HEK293 (cell line): Measurements from ENCODE around the gene CCZ1B.
"Not testable (repeated sequence)": the region's sequence is repeated elsewhere in the genome, so short reads cannot be mapped to it uniquely, and the experiment has no call there.

Experiments
- CTCF ChIA-PET: fragments of 350-600 bp; formaldehyde crosslinking; extraction: SDS; loops from one replicate; lab custom pipeline; 2021; ENCODE audit warnings: antibody characterized with exemption; lab: Yijun Ruan, JAX
- POLR2A ChIA-PET: fragments of 300-600 bp; formaldehyde crosslinking; extraction: SDS; loops from one replicate; lab custom pipeline; 2020; ENCODE audit warnings: antibody characterized with exemption, inconsistent platforms; lab: Yijun Ruan, JAX
- H3K27ac ChIP-seq: fragments of 200-500 bp; sonication (Bioruptor generic); 2 replicates; pipeline ENCODE4 v1.5.1; 2014; ENCODE audit warnings: low read depth, low read length, control low read depth, inconsistent platforms; ENCODE audit errors: extremely low read depth
- H3K36me3 ChIP-seq, 2 experiments: fragments of 200-500 bp in 1 of 2; sonication (Bioruptor generic) in 1 of 2; 1 replicate in 1 of 2; 2 replicates in 1 of 2; pipeline ENCODE4 v1.5.1; 2014 to 2017; ENCODE audit warnings: inconsistent platforms in 2 of 2, low read length in 2 of 2; ENCODE audit not compliant: control insufficient read depth in 2 of 2, insufficient read depth in 1 of 2
- H3K4me1 ChIP-seq: fragments of 200-500 bp; sonication (Bioruptor generic); 2 replicates; pipeline ENCODE4 v1.5.1; 2014; ENCODE audit warnings: mild to moderate bottlenecking, low read length, inconsistent platforms; ENCODE audit not compliant: control insufficient read depth, insufficient read depth
- H3K4me3 ChIP-seq: 2 replicates; pipeline ENCODE4 v1.5.1; 2011; ENCODE audit warnings: low read depth, mild to moderate bottlenecking, control low read depth, low read length, moderate library complexity
- H3K9me3 ChIP-seq: fragments of 200-500 bp; sonication (Bioruptor generic); 2 replicates; pipeline ENCODE4 v1.5.1; 2014; ENCODE audit warnings: low read depth, low read length, inconsistent platforms; ENCODE audit not compliant: control insufficient read depth, insufficient read depth
- ZNF654 ChIP-seq: fragments of 450-650 bp; formaldehyde crosslinking; IDR thresholded peaks from 2 replicates; pipeline ENCODE4 v1.5.1; 2016; ENCODE audit warnings: low read depth, missing biosample characterization, missing genetic modification characterization

Gene CCZ1B

DNA sequence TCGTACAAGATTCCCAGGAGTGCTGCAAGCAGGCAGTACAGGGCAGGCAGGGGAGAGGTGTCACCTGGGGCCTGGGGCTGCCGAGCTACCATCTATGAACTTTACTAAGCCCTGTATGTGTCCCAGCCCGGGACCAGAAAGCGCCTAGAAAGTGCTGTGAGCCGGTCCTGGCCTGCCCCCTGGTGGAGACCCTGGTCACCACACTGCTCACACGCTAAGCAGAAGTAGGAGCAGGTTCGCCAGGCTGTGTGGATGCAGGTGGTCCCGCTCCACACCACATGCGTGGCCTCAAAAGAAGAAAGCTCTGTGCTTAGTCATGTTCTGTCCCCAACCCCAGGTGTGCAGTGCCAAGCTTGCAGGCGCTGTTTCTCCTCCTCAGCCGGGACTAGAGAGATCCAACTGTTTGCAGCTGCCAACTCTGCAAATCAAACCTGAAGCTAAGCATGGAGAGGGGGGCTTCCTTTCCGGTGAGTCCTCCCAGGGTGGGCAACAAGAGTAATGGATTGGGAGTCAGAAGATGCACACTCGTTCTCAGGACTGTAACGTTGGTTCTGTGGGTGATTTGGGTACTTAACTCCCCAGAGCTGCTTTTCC, 31.7 kb upstream of the CCZ1B start:
- POLR2A ChIA-PET, H3K4me3 ChIP-seq, H3K27ac ChIP-seq, H3K4me1 ChIP-seq: not testable (repeated sequence)
- CTCF ChIA-PET: interaction anchor here (0.6 to 1.4 kb wide), 6 partner anchors 70 to 444 kb away, joined by 3 to 8 read pairs (median 4); no protein-coding TSS in a partner anchor
- peak; percentile 47 for TF ChIP-seq ZNF654 (tag by site-specific recombination)
- TF ChIP-seq, all 188 proteins: peak for 1; not testable (repeated sequence) for 187
- not testable (repeated sequence) for H3K36me3 ChIP-seq, H3K9me3 ChIP-seq

GRCh38 chr7:6855563-6856131, 29.6 kb upstream of the CCZ1B start:
- ChIA-PET POLR2A (interaction anchor here (0.8 kb wide), 1 partner anchor 265 kb away, joined by 3 read pairs; the partner anchor contains the start of gene INTS15), CTCF (interaction anchor here (0.7 kb wide), 2 partner anchors 284 to 301 kb away, joined by 3 read pairs; no protein-coding TSS in a partner anchor)
- not testable (repeated sequence) for H3K9me3 ChIP-seq, H3K27ac ChIP-seq, H3K36me3 ChIP-seq, H3K4me3 ChIP-seq, H3K4me1 ChIP-seq

- H3K9me3 ChIP-seq, POLR2A ChIA-PET, H3K4me3 ChIP-seq, H3K36me3 ChIP-seq, H3K4me1 ChIP-seq, H3K27ac ChIP-seq, CTCF ChIA-PET: not testable (repeated sequence)
Measured at GRCh38 chr7:6854747-6855562, 28.9 kb upstream of the CCZ1B start.

DNA sequence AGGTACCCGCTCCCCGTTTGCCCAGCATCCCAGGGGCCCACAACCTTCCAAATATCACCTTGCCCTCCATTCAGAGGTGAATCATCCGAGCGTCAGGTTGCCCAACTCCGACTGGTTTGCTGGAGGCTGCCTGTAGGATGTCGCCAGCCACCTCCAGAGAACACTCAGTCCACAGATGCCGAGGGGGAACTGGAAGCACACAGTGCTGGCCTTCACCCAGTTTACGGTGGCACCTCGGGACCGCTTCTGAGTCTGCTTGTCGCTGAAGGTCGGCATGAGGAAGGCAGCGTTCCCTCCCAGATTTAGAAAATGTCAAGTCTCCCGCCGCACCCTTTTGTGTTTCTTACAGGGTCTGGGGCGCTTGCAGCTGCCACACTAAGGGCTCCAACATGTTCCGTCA, 27.6 kb upstream of the CCZ1B start:
- CTCF ChIA-PET, H3K36me3 ChIP-seq, H3K27ac ChIP-seq, H3K9me3 ChIP-seq, H3K4me3 ChIP-seq, POLR2A ChIA-PET, H3K4me1 ChIP-seq: not testable (repeated sequence)

GRCh38 chr7:6849127-6849526, 23.1 kb upstream of the CCZ1B start:
- CTCF ChIA-PET, H3K36me3 ChIP-seq, POLR2A ChIA-PET: not testable (repeated sequence)

GRCh38 chr7:6847751-6848150, 21.7 kb upstream of the CCZ1B start:
- H3K4me1 ChIP-seq, POLR2A ChIA-PET, H3K9me3 ChIP-seq, H3K36me3 ChIP-seq, H3K4me3 ChIP-seq, H3K27ac ChIP-seq, CTCF ChIA-PET: not testable (repeated sequence)

More at GRCh38 chr7:6849127-6849526, 23.1 kb upstream of the CCZ1B start:
- not testable (repeated sequence) for H3K9me3 ChIP-seq, H3K4me3 ChIP-seq, H3K27ac ChIP-seq, H3K4me1 ChIP-seq

DNA sequence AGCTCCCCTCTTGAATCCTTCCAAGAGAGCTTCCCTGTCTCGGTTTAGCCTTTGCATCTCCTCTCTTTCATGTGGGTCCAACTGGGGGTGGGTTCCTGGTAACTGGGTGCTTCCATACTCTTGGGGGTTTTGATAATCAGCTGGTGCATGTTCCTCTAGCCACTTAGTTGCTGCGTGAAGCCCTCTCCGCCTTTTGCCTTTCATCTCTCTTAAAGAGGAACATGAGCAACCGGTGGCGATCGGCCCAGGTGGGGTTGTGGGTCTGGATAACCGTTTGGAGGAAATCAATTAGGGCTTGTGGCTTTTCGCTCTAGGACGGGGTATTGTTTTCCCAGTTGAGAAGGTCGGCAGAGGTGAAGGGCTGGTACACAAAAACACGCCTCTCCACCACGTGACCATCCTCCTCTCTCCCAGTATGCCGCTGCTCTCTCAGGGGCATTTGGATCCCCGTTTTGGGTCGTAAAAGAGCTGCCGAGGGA, 19.9 kb upstream of the CCZ1B start:
- POLR2A ChIA-PET, H3K9me3 ChIP-seq, H3K27ac ChIP-seq, H3K4me1 ChIP-seq, H3K36me3 ChIP-seq, CTCF ChIA-PET, H3K4me3 ChIP-seq: not testable (repeated sequence)

GRCh38 chr7:6843654-6844053, 17.6 kb upstream of the CCZ1B start:
- H3K36me3 ChIP-seq, POLR2A ChIA-PET, H3K9me3 ChIP-seq, H3K27ac ChIP-seq, CTCF ChIA-PET, H3K4me1 ChIP-seq, H3K4me3 ChIP-seq: not testable (repeated sequence)

- H3K4me3 ChIP-seq, H3K9me3 ChIP-seq, H3K36me3 ChIP-seq, H3K4me1 ChIP-seq, H3K27ac ChIP-seq, CTCF ChIA-PET, POLR2A ChIA-PET: not testable (repeated sequence)
Measured at GRCh38 chr7:6843092-6843491, 17.0 kb upstream of the CCZ1B start.

GRCh38 chr7:6842278-6842921, 16.3 kb upstream of the CCZ1B start:
- CTCF ChIA-PET: interaction anchor here (1.0 kb wide), 1 partner anchor 492 kb away, joined by 4 read pairs; no protein-coding TSS in a partner anchor
- H3K36me3 ChIP-seq, H3K27ac ChIP-seq, H3K4me3 ChIP-seq, POLR2A ChIA-PET, H3K9me3 ChIP-seq, H3K4me1 ChIP-seq: not testable (repeated sequence)
